GM11168 (cell line): ENCODE results near the gene SCARF1.

ENCODE experiments used
- in situ Hi-C: fragments of 300-500 bp; cut with MboI; formaldehyde crosslinking; loops from one replicate; pipeline ENCODE4 v1.12.0; 2022; ENCODE audit warnings: low sequenced_read_pairs; ENCODE audit not compliant: unreplicated experiment

SCARF1 gene

GRCh38 chr17:1606352-1606985 lies 39.1 kb downstream of the SCARF1 start:
- in situ Hi-C loops, result no loop called here

GRCh38 chr17:1605681-1606351 lies 39.7 kb downstream of the SCARF1 start:
- in situ Hi-C loops, result no loop called here

GRCh38 chr17:1604831-1605528 lies 40.6 kb downstream of the SCARF1 start:
- in situ Hi-C loops, result no loop called here

- in situ Hi-C loops, result no loop called here
These were observed 44.0 kb downstream of the SCARF1 start for GRCh38 chr17:1601571-1601970.

- in situ Hi-C loops, result no loop called here
These were observed 47.0 kb downstream of the SCARF1 start for GRCh38 chr17:1598399-1599095.

GRCh38 chr17:1597861-1598342 lies 47.6 kb downstream of the SCARF1 start:
- in situ Hi-C loops, result no loop called here

- in situ Hi-C loops, result no loop called here
These were observed 52.0 kb downstream of the SCARF1 start for GRCh38 chr17:1593630-1593931.

GRCh38 chr17:1592751-1593629 lies 52.5 kb downstream of the SCARF1 start:
- in situ Hi-C loops, result no loop called here

GRCh38 chr17:1591474-1592090 lies 54.0 kb downstream of the SCARF1 start:
- in situ Hi-C loops, result no loop called here

- in situ Hi-C loops, result no loop called here
These were observed 54.6 kb downstream of the SCARF1 start for GRCh38 chr17:1590747-1591473.

- in situ Hi-C loops, result no loop called here
These were observed 55.3 kb downstream of the SCARF1 start for GRCh38 chr17:1590029-1590746.

GRCh38 chr17:1588821-1589585 lies 56.5 kb downstream of the SCARF1 start:
- in situ Hi-C loops, result no loop called here

GRCh38 chr17:1584167-1584566 lies 61.4 kb downstream of the SCARF1 start:
- in situ Hi-C loops, result no loop called here
